ENCODE results near the gene COG3.

GRCh38 chr13:45575830-45576180, 111.1 kb downstream of the COG3 start:
- TF ChIP-seq CTCF (IDR thresholded peaks at IDR 0.05) (no peak), POLR2A (IDR thresholded peaks at IDR 0.05) (no peak)
